HG03039 (cell line): ENCODE data around the gene FBRSL1.
"Not testable (repeated sequence)": the region's sequence is repeated elsewhere in the genome, so short reads cannot be mapped to it uniquely, and the experiment has no call there.

Source experiments
- ATAC-seq: cut with Tn5 transposase; IDR thresholded peaks from one replicate; pipeline ENCODE4 v1.9.1; 2021; ENCODE audit warnings: mild to moderate bottlenecking, moderate library complexity; ENCODE audit not compliant: unreplicated experiment

FBRSL1 gene

GRCh38 chr12:132453361-132454192 is 36.4 kb upstream of the FBRSL1 start:
- no peak for ATAC-seq

GRCh38 chr12:132454193-132454932 is 35.6 kb upstream of the FBRSL1 start:
- no peak for ATAC-seq

- no peak for ATAC-seq
Observed at GRCh38 chr12:132454933-132455418, 35.0 kb upstream of the FBRSL1 start.

GRCh38 chr12:132455565-132455964 is 34.4 kb upstream of the FBRSL1 start:
- no peak for ATAC-seq

GRCh38 chr12:132456186-132456943 is 33.6 kb upstream of the FBRSL1 start:
- ATAC-seq, result no peak

GRCh38 chr12:132456944-132457495 is 32.9 kb upstream of the FBRSL1 start:
- no peak for ATAC-seq

- no peak for ATAC-seq
Observed at GRCh38 chr12:132458441-132458840, 31.5 kb upstream of the FBRSL1 start.

- ATAC-seq, result no peak
Observed at GRCh38 chr12:132458846-132459641, 30.9 kb upstream of the FBRSL1 start.

- ATAC-seq, result no peak
Observed at GRCh38 chr12:132460571-132460970, 29.4 kb upstream of the FBRSL1 start.

GRCh38 chr12:132461526-132461925 is 28.4 kb upstream of the FBRSL1 start:
- ATAC-seq, result no peak

GRCh38 chr12:132462788-132463187 is 27.2 kb upstream of the FBRSL1 start:
- ATAC-seq, result no peak

- not testable (repeated sequence) for ATAC-seq
Observed at GRCh38 chr12:132463284-132463924, 26.5 kb upstream of the FBRSL1 start.

- ATAC-seq, result not testable (repeated sequence)
Observed at GRCh38 chr12:132464304-132464703, 25.6 kb upstream of the FBRSL1 start.

- no peak for ATAC-seq
Observed at GRCh38 chr12:132464820-132465219, 25.1 kb upstream of the FBRSL1 start.

- ATAC-seq, result no peak
Observed at GRCh38 chr12:132465269-132466190, 24.4 kb upstream of the FBRSL1 start.

GRCh38 chr12:132466241-132467201 is 23.4 kb upstream of the FBRSL1 start:
- no peak for ATAC-seq

GRCh38 chr12:132467511-132467910 is 22.4 kb upstream of the FBRSL1 start:
- no peak for ATAC-seq
